ENCODE measurements around the gene MAPKAP1. TPM values are rescaled to one million over a fixed set of nuclear protein-coding genes. Genes with fewer than 3 reads are reported as not detected.

MAPKAP1 gene
- total and polyA plus RNA-seq, 2 of the 13 experiments (the other 11 are each of a cell fraction or from before 2014, with no cell fraction given) = 45.0 to 64.3 TPM

DNA sequence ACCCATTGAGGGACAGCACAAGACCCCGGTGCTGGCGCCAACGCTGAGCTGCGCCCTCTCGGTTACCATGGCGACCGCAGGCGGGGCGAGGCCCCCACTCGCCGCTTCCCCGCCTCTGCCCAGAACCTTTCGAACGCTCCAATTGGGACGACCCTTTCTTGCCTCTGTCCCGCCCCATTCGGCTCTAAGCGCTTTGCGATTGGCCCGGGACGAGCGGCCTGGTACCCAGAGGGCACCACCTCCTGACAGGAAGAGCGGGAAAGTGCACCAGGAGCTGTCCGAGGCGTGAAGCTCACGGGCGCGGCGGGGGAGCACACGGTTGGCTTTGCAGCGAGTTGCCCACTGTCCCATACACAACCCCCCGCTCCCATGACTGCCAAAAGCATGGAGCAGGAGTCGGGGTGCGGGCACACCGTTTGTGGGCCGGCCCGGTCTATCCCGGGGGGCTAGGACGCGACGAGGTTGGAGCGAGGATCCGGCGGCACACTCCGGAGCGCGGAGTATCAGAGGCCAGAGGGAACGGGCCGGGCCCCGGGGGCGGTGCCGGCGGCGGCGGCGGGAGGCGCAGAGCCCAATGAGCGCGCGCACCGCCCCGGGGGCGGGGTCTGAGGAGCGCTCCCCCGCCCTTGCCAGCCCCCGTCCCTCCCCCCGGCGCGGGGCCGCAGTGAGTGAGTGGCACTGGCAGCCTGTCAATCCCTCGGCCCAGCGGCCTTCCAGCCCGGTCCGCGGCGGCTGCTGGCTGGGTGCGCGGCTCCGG is 39.2 kb upstream of the MAPKAP1 start (continued):
- TF ChIP-seq, protein P1, sequence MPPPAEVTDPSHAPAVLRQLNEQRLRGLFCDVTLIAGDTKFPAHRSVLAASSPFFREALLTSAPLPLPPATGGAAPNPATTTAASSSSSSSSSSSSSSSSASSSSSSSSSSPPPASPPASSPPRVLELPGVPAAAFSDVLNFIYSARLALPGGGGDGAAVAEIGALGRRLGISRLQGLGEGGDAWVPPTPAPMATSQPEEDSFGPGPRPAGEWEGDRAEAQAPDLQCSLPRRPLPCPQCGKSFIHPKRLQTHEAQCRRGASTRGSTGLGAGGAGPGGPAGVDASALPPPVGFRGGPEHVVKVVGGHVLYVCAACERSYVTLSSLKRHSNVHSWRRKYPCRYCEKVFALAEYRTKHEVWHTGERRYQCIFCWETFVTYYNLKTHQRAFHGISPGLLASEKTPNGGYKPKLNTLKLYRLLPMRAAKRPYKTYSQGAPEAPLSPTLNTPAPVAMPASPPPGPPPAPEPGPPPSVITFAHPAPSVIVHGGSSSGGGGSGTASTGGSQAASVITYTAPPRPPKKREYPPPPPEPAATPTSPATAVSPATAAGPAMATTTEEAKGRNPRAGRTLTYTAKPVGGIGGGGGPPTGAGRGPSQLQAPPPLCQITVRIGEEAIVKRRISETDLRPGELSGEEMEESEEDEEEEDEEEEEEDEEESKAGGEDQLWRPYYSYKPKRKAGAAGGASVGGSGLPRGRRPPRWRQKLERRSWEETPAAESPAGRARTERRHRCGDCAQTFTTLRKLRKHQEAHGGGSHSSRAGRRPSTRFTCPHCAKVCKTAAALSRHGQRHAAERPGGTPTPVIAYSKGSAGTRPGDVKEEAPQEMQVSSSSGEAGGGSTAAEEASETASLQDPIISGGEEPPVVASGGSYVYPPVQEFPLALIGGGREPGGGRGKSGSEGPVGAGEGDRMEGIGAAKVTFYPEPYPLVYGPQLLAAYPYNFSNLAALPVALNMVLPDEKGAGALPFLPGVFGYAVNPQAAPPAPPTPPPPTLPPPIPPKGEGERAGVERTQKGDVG (CRISPR knock-in tag; IDR thresholded peaks at IDR 0.05; ENCODE audit: borderline replicate concordance) = peak; percentile 96; the same call in 1 of the 2 replicates
- TF ChIP-seq CBX2 (IDR thresholded peaks at IDR 0.05; ENCODE audit: low read depth, low read length) = no peak
- peak; percentile 99 for TF ChIP-seq CBX2 (CRISPR knock-in tag; IDR thresholded peaks at IDR 0.05; ENCODE audit: low read depth)
- TF ChIP-seq, protein P2, sequence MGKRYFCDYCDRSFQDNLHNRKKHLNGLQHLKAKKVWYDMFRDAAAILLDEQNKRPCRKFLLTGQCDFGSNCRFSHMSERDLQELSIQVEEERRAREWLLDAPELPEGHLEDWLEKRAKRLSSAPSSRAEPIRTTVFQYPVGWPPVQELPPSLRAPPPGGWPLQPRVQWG (CRISPR knock-in tag; IDR thresholded peaks at IDR 0.05; ENCODE audit: borderline replicate concordance, low read depth) = no peak
- TF ChIP-seq NR2C2 (CRISPR knock-in tag; IDR thresholded peaks at IDR 0.05; ENCODE audit: borderline replicate concordance) = peak; percentile 71
- no peak; the same call in 1 of the 2 replicates for TF ChIP-seq JUND (CRISPR knock-in tag; IDR thresholded peaks at IDR 0.05)
- peak; percentile 66; the same call in 1 of the 2 replicates for TF ChIP-seq ZNF746 (CRISPR knock-in tag; IDR thresholded peaks at IDR 0.05)
- TF ChIP-seq ZNF354B (CRISPR knock-in tag; IDR thresholded peaks at IDR 0.05) = peak; percentile 76; the same call in 1 of the 2 replicates
- TF ChIP-seq, protein P3, sequence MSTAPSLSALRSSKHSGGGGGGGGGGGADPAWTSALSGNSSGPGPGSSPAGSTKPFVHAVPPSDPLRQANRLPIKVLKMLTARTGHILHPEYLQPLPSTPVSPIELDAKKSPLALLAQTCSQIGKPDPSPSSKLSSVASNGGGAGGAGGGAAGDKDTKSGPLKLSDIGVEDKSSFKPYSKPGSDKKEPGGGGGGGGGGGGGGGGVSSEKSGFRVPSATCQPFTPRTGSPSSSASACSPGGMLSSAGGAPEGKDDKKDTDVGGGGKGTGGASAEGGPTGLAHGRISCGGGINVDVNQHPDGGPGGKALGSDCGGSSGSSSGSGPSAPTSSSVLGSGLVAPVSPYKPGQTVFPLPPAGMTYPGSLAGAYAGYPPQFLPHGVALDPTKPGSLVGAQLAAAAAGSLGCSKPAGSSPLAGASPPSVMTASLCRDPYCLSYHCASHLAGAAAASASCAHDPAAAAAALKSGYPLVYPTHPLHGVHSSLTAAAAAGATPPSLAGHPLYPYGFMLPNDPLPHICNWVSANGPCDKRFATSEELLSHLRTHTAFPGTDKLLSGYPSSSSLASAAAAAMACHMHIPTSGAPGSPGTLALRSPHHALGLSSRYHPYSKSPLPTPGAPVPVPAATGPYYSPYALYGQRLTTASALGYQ (CRISPR knock-in tag; IDR thresholded peaks at IDR 0.05) = 0 out of 2 replicates have a peak, but pooled peaks have one; percentile 45
- no peak for TF ChIP-seq FIP1L1 (IDR thresholded peaks at IDR 0.05; ENCODE audit: borderline replicate concordance, insufficient read depth, low read depth, low read length)
- TF ChIP-seq, protein P4, sequence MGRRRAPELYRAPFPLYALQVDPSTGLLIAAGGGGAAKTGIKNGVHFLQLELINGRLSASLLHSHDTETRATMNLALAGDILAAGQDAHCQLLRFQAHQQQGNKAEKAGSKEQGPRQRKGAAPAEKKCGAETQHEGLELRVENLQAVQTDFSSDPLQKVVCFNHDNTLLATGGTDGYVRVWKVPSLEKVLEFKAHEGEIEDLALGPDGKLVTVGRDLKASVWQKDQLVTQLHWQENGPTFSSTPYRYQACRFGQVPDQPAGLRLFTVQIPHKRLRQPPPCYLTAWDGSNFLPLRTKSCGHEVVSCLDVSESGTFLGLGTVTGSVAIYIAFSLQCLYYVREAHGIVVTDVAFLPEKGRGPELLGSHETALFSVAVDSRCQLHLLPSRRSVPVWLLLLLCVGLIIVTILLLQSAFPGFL (CRISPR knock-in tag; IDR thresholded peaks at IDR 0.05) = no peak
- peak; percentile 95; the same call in 1 of the 2 replicates for TF ChIP-seq EEA1 (CRISPR knock-in tag; IDR thresholded peaks at IDR 0.05; ENCODE audit: borderline replicate concordance)
- TF ChIP-seq ZNF598 (CRISPR knock-in tag; IDR thresholded peaks at IDR 0.05; ENCODE audit: borderline replicate concordance) = peak; percentile 72; the same call in 1 of the 2 replicates
- TF ChIP-seq, protein P5, sequence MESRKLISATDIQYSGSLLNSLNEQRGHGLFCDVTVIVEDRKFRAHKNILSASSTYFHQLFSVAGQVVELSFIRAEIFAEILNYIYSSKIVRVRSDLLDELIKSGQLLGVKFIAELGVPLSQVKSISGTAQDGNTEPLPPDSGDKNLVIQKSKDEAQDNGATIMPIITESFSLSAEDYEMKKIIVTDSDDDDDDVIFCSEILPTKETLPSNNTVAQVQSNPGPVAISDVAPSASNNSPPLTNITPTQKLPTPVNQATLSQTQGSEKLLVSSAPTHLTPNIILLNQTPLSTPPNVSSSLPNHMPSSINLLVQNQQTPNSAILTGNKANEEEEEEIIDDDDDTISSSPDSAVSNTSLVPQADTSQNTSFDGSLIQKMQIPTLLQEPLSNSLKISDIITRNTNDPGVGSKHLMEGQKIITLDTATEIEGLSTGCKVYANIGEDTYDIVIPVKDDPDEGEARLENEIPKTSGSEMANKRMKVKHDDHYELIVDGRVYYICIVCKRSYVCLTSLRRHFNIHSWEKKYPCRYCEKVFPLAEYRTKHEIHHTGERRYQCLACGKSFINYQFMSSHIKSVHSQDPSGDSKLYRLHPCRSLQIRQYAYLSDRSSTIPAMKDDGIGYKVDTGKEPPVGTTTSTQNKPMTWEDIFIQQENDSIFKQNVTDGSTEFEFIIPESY (CRISPR knock-in tag; IDR thresholded peaks at IDR 0.05) = no peak
- no peak for TF ChIP-seq TRIM24 (CRISPR knock-in tag; IDR thresholded peaks at IDR 0.05)
- peak; percentile 98 for TF ChIP-seq ZNF225 (CRISPR knock-in tag; IDR thresholded peaks at IDR 0.05)
- TF ChIP-seq, protein P6, sequence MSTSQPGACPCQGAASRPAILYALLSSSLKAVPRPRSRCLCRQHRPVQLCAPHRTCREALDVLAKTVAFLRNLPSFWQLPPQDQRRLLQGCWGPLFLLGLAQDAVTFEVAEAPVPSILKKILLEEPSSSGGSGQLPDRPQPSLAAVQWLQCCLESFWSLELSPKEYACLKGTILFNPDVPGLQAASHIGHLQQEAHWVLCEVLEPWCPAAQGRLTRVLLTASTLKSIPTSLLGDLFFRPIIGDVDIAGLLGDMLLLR (CRISPR knock-in tag; IDR thresholded peaks at IDR 0.05) = peak; percentile 93
- peak; percentile 95 for TF ChIP-seq ZNF564 (CRISPR knock-in tag; IDR thresholded peaks at IDR 0.05)
- 0 out of 2 replicates have a peak, but pooled peaks have one; percentile 89 for TF ChIP-seq FLYWCH1 (CRISPR knock-in tag; IDR thresholded peaks at IDR 0.05)

Data from HepG2 (cell line).